TTC549 (cell line): ENCODE data around the gene RASSF5.

ENCODE experiments used
- FAIRE-seq: peaks from 2 replicates; lab custom pipeline; 2012; peaks lifted over from hg19 to GRCh38; lab: Jason Lieb, UNC

Gene RASSF5, protein sequence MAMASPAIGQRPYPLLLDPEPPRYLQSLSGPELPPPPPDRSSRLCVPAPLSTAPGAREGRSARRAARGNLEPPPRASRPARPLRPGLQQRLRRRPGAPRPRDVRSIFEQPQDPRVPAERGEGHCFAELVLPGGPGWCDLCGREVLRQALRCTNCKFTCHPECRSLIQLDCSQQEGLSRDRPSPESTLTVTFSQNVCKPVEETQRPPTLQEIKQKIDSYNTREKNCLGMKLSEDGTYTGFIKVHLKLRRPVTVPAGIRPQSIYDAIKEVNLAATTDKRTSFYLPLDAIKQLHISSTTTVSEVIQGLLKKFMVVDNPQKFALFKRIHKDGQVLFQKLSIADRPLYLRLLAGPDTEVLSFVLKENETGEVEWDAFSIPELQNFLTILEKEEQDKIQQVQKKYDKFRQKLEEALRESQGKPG

DNA sequence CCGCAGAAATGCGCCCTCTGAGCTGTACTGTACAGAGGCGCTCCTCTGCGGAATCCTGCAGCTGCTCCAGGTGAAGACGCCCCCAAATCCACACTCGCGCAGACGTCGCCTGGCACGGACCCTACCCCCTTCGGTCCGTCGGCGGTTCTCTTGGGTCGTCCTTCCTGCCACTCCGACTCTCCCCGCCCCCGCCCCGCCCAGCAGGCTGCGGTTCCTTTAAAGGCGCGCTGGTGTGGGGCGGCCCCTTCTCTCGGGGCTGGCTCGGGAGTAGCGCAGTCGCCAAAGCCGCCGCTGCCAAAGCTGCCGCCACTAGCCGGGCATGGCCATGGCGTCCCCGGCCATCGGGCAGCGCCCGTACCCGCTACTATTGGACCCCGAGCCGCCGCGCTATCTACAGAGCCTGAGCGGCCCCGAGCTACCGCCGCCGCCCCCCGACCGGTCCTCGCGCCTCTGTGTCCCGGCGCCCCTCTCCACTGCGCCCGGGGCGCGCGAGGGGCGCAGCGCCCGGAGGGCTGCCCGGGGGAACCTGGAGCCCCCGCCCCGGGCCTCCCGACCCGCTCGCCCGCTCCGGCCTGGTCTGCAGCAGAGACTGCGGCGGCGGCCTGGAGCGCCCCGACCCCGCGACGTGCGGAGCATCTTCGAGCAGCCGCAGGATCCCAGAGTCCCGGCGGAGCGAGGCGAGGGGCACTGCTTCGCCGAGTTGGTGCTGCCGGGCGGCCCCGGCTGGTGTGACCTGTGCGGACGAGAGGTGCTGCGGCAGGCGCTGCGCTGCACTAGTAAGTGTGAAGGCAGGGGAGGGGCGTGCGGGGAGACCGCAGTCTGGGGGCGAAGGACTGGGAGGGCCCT is at the start of gene RASSF5:
TSS of gene RASSF5 (plus strand) at position 248 of the 846 bp plus-strand sequence. CDS start at position 320, 72 bp downstream.
- FAIRE-seq, result no peak

- no peak for FAIRE-seq
These were observed 47.6 kb upstream of the RASSF5 start for GRCh38 chr1:206459703-206460102.

DNA sequence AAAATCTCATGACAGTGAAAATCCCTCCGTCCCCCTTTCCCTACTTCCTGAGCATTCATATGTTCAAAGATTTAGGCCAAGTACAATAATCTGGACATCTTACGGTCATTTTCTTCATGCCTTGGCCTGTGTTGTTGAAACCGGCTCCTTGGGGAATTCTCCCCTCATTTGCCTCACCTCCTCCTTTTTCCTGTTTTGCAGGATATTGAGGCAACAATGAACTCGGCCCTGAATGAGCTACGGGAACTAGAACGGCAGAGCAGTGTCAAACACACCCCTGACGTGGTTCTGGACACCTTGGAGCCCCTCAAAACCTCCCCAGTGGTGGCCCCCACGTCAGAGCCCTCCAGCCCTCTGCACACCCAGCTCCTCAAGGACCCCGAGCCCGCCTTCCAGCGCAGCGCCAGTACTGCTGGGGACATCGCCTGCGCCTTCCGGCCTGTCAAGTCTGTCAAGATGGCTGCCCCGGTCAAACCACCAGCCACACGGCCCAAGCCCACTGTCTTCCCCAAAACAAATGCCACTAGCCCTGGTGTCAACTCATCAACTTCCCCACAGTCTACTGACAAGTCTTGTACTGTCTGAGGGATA is 46.4 kb upstream of the RASSF5 start:
- no peak for FAIRE-seq

- FAIRE-seq, result peak; percentile 97
These were observed 45.5 kb upstream of the RASSF5 start for GRCh38 chr1:206461602-206462455.

DNA sequence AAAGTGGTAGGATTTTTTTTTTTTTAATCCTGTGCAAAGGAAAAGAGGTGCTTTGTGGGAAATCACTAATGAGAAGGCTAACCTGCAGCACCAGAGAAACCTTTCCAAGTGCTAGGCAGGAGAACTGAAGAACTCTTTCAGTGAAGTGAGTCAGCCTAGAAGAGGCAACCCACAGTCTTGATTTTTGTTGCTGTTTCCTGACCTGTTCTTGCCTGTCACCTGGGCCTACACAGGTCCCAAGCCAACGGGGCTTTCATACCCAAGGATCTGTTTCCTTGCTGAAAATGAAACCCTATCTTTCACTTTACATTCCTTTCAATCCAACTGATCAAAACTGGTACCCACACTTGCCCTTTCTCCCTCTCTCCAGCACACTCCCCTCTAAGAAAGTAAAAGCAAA is 44.2 kb upstream of the RASSF5 start:
- no peak for FAIRE-seq

DNA sequence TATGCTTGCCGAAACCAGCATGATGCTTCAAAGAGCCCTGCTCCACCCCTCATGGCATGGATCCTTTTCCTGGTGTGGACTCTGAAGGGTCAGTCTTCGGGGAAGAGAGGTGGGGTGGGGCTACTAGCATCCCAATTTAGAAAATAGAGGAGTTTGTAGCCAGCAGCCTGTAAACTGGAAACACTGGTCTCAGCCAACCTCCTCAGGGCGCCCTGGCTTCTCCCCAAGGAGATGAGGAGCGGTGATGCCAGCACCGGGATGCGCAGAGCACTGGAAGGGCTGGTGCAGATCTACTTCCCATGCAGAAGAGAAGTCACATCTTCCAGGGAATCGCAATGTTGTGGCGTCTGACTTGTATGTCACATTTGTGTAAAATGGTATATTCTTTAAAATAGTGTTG is 43.4 kb upstream of the RASSF5 start:
- no peak for FAIRE-seq

DNA sequence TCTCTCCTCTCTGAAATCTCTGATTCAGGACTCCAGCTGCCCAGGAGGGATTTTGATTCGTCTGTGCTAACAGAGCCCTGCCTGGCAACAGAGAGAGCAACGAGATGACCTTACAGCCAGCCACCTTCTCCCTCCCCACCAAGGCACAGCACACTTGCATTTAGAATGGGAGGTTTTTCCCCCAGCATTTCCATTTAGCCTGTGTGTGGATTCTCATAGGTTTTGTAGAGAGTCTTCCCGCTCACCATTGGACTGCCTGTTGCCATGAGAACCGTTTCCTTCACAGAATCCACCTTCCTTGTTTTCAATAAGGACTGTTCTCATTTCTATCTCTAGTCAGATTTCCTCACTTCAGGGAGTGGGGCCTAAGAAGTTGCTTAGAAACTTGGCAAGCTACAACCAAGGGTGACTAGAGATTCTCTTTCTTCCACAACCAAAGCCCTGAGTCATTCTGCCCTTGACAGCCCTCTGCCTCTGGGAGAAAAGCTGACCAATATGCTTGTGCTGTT is 42.8 kb upstream of the RASSF5 start:
- FAIRE-seq, result no peak

- no peak for FAIRE-seq
These were observed 41.4 kb upstream of the RASSF5 start for GRCh38 chr1:206465951-206466350.

DNA sequence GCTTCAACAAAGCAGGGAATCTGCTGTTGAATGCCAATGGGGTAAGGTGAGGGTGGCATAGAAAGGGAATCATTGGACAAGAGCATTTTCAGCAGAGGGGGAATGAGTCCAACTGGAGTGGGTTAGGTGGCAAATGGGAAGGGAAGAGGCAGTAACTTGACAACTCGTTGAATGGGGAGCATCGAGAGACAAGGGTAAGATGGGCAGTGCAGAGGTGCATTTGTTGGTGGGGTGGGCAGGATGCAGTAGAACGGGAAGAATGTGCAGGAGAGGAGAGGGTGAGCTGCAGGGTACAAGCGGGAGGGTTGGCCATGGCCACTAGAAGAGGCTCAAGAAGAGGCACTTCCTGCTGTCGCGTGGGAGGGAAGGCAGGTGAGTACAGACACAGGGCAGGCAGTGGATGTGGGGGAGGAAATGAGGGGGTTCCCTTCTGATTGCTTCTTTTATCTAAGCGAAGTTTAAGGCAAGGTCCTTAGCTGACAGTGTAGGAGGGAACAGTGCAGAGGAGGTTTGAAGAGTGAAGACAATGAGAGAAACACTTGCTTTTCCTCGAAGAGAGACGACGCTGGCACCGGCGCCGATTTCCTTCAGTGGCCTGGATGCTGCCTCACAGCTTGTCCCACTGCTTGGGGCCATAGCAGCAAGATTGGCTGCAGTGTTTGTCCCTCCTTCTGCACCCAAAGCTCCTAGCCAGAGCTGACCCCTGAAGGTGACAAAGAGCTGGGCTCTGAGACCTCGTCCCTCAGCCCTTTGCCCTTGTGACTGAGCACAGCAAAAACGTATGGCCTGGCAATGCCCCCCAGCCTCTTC is 40.3 kb upstream of the RASSF5 start:
- FAIRE-seq, result no peak

GRCh38 chr1:206467915-206468314 is 39.4 kb upstream of the RASSF5 start:
- FAIRE-seq, result no peak

DNA sequence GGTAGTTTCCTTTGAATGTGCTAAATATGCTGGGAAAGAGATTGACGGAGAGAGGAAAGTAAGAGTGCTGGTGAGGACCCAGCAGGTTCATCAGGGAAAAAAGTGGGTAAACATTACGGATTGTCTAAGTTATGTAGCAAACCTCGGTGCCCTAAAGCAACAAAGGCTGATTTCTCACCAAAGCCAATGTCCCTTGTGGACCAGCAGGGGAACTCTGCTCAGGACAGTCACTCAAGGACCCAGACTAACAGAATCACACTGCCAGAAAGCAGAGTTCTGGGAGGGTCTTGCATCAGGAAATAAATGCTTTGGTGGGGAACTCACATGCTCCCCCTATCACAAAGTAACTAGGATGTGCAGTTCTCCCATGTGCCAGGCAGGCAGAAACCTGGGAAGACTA is 38.8 kb upstream of the RASSF5 start:
- no peak for FAIRE-seq

- no peak for FAIRE-seq
These were observed 37.9 kb upstream of the RASSF5 start for GRCh38 chr1:206469411-206469932.

DNA sequence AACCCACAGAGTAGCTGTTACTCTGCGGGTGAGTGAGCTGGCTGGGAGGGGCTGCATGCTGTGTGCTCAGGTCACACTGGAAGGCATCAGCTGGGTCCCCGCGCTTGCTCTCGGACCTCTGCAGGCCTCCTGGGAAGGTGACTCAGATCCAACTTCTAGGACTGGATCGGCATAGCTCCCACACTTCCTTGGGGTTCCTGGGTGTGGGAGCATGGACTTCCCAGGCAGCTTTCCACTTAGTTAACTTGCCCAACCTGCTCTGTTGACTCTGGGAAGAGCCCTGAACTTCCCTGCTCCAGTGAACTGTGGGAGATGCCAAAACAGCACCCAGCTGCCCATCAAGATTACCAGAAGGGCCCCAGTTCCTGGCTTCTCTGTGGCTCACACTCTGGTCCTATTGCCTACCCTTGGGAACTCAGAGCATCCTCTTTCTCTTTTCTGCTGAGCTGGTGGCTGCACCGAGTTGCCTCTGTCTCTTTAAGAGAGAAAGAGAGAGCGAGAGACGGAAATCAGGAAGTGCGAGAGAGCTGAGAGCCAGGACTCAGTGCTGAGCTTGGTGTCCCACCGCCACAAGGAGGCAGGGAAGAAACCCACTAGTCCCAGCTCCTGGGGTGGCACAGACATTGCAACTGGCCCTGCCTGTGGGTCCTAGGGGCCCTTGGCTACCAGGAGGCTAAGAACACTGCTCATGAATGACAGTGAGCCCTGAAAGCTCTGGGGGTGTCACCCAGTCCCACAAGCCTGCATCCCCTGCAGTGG is 37.2 kb upstream of the RASSF5 start, which contains the start of gene IKBKE:
TSS of gene IKBKE (plus strand) at position 544 of the 759 bp plus-strand sequence. CDS start 2,752 bp downstream, outside the sequence.
- FAIRE-seq, result no peak

DNA sequence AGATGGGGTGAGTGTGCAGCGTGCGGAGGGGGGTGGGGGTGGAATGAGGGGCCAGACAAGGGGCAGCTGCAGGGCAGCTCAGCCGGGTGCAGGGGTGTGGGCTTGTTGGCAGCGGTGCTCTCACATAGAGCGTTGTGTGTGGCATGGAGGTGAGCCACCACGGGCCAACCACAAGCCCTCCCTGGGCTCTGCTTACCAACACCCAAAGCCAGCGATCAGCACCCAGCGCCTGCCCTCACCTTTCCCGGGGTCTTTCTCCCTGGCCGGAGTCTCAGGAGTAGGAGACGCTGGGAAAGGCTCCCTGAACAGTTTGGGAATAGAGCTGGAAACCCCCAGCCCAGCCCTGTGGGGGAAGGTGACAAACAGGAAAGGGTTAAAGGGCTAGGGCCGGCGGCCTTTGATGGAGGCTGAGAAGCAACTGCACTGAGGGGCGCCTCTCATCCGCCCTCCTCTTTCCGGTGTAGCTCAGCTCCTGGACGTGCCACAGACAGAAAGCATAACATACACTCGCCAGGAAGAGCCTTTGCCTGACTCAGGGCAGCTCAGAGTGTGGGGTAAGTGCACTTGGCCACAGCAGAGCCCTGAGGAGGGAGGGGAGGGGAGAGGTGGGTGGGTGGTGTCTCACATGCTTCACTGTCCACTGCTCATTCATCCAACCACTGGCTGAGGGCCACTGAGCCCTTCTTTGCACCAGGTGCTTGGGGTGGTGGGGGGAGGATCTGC is 36.5 kb upstream of the RASSF5 start:
- no peak for FAIRE-seq

DNA sequence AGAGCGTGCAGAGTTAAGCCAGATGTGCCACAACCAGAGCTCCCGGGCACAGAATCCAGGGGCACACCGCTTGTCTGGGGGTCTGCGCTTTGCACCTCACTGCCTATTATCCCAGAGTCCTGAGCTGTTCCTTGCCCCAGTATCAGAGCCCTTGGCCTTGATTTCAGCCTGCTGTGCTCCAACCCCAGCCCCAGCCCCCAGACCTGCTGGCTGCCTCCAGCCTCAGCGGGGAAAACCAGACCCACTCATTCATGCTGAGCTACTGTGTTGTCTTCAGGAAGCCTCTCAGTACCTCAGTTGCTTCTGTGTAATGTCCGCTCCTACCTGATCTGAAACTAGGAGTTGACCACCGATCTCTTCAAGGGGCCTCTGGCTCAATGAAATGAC is 35.9 kb upstream of the RASSF5 start:
- no peak for FAIRE-seq

- FAIRE-seq, result no peak
These were observed 35.3 kb upstream of the RASSF5 start for GRCh38 chr1:206472024-206472423.

DNA sequence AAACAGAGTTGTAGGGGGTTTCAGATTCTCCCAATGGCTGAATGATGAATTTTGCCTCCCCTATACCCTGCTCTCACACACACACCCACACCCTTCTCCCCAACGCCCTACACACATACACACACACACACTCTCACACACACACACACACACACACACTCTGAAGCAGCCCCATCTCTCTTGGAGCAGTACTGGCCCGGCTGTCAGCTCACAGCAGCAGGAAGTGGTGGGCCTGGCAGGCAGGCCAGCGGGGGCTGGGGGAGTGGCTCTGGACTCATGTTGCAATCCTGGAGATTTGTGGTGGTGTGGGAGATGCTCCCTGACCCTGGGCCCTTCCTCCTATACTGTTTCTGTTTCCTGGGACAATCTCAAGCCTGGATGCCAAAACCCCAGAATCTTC is 34.9 kb upstream of the RASSF5 start:
- no peak for FAIRE-seq

- no peak for FAIRE-seq
These were observed 34.4 kb upstream of the RASSF5 start for GRCh38 chr1:206472886-206473285.

DNA sequence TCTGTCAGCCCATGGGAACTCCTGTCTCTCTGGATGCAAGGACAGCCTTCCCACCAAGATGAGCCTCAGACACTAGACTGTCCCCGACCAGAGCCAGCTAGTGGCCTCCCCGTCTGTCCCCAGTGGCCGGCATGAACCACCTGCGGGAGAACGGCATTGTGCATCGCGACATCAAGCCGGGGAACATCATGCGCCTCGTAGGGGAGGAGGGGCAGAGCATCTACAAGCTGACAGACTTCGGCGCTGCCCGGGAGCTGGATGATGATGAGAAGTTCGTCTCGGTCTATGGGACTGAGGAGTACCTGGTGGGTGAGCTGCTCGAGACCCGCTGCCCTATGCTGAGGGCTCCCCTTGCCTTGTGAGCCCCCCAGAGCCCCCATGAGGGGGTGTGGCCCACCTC is 31.3 kb upstream of the RASSF5 start:
- FAIRE-seq, result no peak
